Measurements from ENCODE around the gene ITGA3.

Gene ITGA3

DNA sequence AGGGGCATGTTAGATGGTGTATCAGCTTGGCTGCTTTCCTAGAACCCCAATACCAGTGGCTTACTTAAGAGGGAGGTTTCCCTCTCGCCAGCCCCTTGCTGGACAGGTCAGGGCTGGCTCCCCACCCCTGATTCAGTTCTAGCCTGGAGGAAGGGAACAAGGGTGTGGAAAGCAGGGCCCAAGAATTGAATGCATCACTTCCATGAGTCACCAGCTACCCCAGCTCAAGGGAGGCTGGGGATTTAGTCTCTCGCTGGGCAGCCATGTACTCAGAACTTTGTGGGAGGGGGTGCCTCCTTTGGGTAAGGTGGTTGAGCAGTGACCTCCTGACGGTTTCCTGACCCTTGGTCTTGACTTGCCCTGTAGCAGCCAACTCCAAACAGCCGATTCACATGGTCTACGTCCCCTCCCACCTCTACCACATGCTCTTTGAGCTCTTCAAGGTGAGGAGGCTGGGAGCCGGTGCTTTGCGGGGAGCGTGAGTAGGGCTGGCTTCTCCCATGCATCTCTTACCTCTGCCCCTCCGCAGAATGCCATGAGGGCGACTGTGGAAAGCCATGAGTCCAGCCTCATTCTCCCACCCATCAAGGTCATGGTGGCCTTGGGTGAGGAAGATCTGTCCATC, 52.0 kb downstream of the ITGA3 start:
- DNase-seq (ENCODE audit: low read depth) = no peak
- no peak overlapping the region for H3K4me3 ChIP-seq (ENCODE audit: low read depth, low read length)
- TF ChIP-seq, protein P1, sequence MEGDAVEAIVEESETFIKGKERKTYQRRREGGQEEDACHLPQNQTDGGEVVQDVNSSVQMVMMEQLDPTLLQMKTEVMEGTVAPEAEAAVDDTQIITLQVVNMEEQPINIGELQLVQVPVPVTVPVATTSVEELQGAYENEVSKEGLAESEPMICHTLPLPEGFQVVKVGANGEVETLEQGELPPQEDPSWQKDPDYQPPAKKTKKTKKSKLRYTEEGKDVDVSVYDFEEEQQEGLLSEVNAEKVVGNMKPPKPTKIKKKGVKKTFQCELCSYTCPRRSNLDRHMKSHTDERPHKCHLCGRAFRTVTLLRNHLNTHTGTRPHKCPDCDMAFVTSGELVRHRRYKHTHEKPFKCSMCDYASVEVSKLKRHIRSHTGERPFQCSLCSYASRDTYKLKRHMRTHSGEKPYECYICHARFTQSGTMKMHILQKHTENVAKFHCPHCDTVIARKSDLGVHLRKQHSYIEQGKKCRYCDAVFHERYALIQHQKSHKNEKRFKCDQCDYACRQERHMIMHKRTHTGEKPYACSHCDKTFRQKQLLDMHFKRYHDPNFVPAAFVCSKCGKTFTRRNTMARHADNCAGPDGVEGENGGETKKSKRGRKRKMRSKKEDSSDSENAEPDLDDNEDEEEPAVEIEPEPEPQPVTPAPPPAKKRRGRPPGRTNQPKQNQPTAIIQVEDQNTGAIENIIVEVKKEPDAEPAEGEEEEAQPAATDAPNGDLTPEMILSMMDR (IDR thresholded peaks at IDR 0.05; ENCODE audit: control insufficient read depth, extremely low read depth, insufficient read depth) = no peak

DNA sequence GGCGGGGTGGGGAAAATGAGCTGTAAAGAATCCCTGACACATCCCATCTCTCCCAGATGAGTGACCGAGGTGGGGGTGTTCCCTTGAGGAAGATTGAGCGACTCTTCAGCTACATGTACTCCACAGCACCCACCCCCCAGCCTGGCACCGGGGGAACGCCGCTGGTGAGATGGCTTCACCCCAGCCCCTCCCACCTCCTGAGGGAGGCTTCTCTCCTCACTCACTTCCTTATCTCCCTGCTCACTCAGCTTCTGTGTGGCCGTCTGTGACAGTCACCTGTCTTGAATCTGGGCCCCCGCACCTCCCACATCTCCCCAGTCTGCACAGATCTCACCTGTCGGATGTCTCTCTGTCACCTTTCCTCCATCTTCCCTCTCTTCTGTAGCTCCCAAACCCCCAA, 52.6 kb downstream of the ITGA3 start:
- DNase-seq (ENCODE audit: low read depth) = no peak
- no peak overlapping the region for H3K4me3 ChIP-seq (ENCODE audit: low read depth, low read length)
- TF ChIP-seq, protein P1 (IDR thresholded peaks at IDR 0.05; ENCODE audit: control insufficient read depth, extremely low read depth, insufficient read depth) = no peak

DNA sequence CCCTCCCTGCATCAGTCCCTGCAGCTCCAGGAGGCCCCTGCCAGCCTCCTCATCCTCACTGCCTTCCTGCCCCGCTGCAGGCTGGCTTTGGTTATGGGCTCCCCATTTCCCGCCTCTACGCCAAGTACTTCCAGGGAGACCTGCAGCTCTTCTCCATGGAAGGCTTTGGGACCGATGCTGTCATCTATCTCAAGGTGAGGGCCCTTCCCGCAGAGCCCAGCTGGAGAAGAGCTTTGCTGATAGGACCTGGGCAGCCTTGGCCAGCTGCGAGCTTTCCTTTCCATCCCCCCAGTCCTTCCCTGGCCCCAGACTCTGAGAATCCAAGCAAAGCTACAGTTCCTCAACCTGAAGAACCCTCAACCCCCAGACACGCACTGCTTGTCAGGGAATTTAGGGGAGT, 53.3 kb downstream of the ITGA3 start:
- TF ChIP-seq, protein P1 (IDR thresholded peaks at IDR 0.05; ENCODE audit: control insufficient read depth, extremely low read depth, insufficient read depth) = no peak
- DNase-seq (ENCODE audit: low read depth) = no peak

DNA sequence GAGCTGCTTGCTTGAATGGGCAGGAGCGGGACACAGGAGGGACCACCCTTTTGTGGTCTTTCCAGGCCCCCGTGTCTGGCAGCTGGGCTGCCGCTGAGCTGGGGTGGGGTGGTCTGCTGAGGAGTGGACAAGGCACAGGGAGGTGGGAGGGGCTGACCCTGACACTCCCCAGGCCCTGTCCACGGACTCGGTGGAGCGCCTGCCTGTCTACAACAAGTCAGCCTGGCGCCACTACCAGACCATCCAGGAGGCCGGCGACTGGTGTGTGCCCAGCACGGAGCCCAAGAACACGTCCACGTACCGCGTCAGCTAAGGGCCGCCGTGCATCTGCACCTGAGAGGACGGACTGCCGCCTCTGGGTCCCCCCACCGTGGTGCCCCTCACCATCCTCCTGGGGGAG, 53.9 kb downstream of the ITGA3 start:
- TF ChIP-seq, protein P1 (IDR thresholded peaks at IDR 0.05; ENCODE audit: control insufficient read depth, extremely low read depth, insufficient read depth) = no peak
- DNase-seq (ENCODE audit: low read depth) = no peak
- no peak overlapping the region for H3K4me3 ChIP-seq (ENCODE audit: low read depth, low read length)

More for the DNA sequence above, 53.3 kb downstream of the ITGA3 start:
- H3K4me3 ChIP-seq (ENCODE audit: low read depth, low read length) = no peak overlapping the region

DNA sequence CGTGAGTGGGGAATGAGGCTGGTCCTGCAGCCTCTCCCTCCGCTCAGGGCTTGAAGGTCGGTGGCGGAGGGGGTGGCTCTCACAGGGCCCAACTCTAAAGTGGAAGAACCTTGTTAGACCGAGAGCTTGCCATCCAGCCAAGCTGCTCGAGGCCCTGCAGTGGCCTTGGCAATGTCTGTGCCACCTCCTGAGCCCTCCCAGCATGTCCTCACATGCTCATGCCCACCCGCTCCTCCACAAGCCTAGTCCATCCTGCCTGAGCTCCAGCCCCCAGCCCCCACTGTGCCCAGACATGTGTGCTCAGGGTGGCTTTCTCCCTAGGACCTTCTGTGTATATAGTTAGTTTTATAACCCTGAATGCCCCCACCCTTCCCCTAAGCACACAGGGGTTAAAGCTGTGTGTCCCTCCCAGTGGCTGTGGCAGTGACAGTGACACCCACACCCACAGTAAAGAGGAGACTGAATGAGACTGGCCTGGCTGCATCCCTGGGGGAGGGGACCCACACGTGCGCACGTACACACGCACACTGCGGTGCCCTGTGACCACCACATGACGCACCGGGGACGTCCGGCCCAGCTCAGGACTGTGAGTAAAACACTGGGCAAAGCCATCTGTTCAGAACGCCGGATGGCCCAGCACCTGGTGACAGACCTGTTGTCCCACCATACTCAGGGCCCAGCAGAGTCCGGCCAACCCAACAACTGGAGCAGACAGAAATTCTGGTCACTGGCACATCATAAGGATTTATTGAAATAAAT, 54.9 kb downstream of the ITGA3 start:
- TF ChIP-seq, protein P1 (IDR thresholded peaks at IDR 0.05; ENCODE audit: control insufficient read depth, extremely low read depth, insufficient read depth) = no peak

DNA sequence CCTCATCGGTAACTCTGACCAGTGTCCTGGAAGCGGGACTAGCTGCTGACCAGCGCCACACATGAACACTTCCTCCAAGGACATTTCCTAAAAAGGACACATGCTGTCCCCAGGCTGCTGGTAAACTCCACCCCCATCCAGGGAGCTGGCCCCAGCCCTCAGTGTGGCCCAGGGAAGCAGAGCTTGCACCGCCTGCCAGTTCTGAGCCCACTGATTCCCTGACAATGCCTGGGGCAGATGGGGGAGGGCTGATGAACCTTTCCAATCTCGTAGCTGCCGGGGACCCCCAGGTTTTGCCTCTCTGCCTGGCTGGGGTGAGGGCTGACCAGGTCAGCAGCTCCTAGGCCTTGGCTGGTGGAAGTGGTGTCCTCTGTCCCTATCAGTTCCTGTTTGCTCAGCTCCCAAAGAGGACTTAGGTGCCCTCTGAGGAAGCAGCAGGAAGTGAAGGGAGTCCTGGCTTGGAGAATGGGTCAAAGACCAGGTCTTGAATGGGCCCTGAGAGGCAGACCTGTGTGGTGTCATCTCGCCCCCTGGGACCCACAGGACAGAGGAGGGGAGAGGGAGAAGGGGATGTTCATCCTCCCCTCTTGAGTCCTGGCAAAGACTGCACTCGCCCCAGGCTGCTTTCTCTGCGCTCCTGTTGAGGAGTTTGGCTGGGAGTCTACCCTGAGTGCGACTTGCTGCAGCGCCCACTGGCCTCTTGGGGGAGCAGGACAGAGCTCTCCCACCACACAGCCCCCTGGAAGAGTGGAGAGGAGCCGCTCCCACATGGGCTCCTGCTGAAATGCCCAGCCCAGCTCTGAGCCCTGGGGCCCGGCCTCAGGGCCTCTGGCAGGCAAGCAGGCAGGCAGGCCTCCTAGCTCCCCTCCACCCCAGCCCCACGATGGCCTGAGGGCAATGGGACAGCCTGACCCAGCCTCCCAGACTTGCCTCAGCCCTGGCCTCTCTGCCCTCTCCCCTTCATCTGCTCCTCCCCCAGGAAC, 56.1 kb downstream of the ITGA3 start:
- no peak overlapping the region for H3K4me3 ChIP-seq (ENCODE audit: low read depth, low read length)
- TF ChIP-seq, protein P1 (IDR thresholded peaks at IDR 0.05; ENCODE audit: control insufficient read depth, extremely low read depth, insufficient read depth) = no peak
- peak; percentile 37 for DNase-seq (ENCODE audit: low read depth)

More for the DNA sequence above, 54.9 kb downstream of the ITGA3 start:
- DNase-seq (ENCODE audit: low read depth) = no peak
- H3K4me3 ChIP-seq (ENCODE audit: low read depth, low read length) = no peak overlapping the region
